Occipital lobe (tissue), 2 donors: ENCODE results near the gene DPF3. TPM values are rescaled to one million over a fixed set of nuclear protein-coding genes. Genes with fewer than 3 reads are reported as not detected.

Experiments used
- DNase-seq: peaks from one replicate; lab custom pipeline; 2025; lab: John Stamatoyannopoulos, UW
- total RNA-seq: library from RNA; depleted of rRNA; stranded (reverse); fragments of >200 nt; gene quantifications from one replicate; pipeline ENCODE4 v1.2.3, GENCODE V29; 2014

DPF3 gene
- total RNA-seq, 1 donor from 2014 or later = 5.3 TPM

DNA sequence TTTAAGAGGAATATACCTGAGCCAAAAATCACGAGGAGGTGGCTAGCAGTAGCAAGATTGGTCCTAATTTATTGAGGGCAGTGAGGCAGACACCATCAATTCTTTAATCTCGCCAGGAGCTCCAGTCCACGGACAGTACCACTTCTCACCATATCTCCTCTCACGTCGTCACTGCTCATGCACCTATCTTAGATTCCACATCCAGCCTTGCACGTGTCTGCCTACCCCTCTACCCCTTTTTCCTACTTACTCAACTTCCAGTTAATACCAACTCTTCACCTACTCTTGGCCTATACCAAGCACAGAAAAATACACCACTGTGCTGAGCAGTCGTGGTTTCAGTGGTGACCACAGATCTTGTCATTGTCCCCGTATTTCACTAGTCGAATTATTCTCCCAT is 246.1 kb downstream of the DPF3 start:
- no peak for DNase-seq

DNA sequence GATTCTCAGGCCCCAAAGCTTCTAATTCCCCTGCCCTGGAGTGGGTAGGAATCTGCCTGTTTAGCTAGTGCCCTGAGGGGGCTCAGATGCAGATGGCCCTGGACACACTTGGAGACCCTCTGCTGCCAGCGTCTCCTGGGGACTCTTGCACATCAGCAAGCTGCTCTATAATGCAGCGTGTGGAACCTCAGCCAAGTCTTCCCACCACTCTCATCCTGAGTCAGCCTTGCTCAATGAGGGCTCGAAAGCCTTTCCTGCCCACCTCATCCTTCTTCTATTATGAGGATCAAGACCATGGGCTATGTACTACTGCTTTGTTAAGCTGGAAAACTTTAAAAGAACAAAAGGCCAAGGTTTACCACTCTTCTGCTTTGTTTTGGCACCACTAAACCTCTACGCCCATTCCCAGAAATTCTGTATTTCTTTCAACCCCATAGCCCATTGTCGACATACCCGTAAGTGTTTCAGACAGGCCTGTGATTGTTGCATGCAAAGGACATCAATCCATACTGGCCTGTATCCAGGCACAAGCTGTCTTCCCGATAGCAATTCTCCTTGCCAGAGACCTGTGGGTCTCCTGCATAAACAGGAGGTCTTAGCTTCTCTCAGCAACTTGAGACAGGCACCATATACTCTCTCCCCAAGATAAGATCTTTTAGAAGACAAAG is 246.9 kb downstream of the DPF3 start:
- no peak for DNase-seq

DNA sequence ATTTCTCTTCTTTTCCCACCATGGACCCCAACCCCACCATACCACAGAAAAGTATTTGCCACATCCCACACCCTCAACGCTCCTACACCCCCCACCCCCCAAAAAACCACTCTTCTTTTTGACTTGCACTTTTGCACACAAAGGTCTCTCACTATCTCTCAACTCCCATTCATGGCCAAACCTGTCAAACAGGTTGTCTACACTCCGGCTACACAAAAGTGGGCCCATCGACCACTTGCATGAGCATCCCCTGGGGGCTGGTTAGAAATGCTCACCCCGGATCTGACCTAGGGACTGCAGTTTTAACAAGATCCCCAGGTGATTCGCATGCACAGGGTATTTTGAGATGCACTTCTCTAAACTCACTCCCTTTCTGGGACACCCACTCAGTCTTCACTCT is 248.2 kb downstream of the DPF3 start:
- no peak for DNase-seq

DNA sequence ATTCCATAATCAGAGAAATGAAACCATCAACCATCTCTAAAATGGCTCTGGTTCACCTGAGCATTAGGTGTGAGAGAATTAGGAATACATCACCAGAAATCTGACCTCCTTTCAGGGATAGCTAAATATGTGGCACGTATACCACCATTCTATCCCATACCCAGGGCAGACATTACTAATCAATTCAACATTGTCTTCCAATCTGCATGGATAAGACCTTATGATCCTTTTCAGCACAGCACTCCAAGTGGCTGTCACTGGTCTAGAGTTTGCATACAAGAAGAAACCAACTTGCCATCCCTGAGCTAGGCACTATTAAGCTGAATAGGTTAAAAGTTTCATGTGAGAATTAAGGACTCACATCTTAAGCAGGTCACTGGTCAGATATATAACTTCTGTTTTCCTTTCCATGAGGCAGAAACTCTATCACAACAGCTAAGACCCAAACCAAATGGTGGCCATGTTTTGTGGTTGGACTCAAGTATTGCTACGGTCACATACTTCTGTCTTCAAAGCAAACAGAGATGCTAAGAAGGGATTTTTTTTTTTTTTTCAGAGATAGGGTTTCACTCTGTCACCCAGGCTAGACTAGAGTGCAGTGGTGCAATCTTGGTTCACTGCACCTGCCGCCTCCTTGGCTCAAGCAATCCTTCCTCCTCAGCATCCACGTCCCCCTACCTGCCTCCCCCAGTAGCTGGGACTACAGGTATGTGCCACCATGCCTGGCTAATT is 249.0 kb downstream of the DPF3 start:
- no peak for DNase-seq

DNA sequence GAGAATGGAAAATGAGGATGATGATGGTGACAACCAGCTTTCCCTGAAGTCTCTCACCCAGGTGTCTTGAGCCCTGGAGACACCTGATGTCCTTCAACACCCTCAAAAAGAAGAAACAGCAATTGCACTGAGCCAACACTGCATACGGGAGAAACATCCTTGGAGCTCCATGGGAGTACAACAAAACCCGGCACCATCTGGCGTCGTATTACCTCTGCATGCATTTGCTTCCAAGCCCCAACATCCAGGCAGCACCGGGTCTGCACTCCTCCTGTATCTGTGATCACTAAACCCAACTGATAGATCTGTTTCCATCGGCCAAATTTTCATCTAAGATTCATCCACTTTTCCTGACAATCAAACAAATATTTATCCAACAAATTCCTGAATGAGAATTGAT is 249.9 kb downstream of the DPF3 start:
- peak; percentile 37 for DNase-seq

DNA sequence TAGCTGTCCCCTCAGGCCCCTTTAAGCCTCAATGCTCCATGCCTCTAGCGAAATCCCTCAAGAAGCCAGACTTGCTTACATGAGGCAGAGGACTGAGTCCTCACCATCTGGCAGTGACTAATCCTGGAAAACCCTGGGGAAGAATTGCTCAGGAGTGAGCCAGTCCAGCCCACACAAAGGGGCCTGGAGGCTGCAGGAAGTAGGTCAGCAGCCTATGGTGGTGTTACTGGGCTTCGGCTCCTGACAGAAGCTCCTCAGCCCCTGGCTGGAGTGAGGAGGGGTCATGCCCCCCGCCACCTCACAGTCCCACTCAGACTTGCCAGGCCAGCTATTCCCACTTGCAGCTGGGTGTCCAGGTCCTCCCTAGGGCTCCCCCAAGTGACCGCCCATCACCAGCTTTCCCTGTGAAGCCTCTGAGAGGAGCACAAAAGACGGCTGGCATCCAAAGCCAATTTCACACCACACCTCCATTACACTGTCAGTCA is 250.5 kb downstream of the DPF3 start:
- DNase-seq = peak; percentile 82

DNA sequence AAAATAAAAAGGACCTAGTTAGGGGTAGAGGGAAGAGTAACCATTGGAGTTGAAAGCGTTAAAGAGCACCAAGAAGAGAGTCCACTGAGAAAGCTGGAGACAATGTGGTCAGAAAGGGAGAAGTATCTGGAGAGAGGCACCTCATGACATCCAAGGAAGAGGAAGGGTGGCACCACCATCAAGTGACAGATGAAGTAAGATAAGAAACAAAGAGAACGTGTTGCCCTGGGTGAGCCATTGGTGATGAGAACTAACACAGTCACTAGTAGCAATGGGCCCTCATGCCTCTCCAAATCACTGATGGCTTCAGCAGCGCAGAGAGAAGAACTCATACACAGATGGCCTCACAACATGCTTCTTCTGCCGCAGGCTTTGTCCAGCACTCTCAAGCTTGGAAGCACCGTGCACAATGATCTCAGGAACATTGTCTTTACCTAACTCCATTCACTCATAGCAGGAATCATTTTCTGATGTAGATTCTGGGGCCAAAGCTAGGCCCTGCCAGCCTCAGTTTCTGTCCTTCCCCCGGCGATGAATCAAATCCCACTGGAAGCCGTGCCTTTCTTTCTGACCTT is 252.9 kb downstream of the DPF3 start:
- DNase-seq = no peak

DNA sequence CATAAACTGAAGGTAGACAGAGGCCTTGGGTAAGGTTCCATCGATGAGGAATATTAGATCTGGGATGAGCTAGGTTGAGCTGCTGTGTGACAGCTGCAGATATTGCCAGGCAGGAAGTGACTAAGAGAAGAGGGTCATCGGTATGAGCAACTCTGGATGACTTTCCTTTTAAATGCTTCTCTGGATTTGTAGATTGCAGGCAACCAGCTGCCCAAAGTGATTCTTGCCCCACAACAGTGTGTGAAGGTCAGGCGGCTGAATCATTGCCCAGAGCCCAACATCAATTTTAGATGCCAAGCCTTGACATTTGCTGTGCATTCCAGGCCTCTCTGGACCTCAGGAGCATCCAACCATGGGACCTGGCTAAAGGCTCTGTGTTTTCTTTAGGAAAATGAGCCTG is 255.9 kb downstream of the DPF3 start:
- DNase-seq = no peak

DNA sequence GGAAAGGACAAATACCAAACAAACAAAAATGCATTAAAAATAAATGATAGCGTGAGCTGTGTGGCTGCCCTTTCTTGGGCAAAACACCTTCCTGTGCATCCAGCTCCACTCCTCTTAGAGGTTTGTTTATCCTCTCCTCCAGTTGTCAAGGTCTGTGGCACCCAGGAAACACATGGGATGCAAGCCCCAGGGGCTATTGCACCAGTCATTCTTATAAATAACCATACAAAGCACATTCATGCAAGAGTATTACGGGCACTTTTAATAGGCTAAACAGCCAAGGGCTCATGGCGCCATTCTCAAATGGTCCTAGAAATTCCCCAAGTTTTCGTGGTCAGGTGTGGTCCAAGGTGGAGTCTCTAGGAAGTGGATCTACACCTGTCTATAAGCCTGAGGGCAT is 257.0 kb downstream of the DPF3 start:
- DNase-seq = no peak

DNA sequence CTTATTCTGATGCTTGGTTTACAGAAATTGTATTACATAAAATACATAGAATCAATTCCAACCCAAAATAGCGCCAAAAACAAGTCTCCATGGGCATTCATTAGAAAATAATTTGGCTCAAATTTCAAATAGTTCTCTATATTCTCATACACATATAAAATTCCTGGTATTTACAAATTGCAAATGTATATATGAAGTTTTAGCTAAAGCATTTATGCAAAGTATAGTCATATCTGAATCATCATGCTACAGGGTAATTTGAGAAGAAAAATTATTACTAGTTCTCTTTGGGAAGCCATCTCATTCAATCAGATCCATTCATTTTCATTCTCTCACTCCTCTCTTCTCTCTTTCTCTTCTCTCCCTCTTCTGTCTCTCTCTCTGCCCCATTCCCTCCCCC is 257.8 kb downstream of the DPF3 start:
- DNase-seq = no peak

DNA sequence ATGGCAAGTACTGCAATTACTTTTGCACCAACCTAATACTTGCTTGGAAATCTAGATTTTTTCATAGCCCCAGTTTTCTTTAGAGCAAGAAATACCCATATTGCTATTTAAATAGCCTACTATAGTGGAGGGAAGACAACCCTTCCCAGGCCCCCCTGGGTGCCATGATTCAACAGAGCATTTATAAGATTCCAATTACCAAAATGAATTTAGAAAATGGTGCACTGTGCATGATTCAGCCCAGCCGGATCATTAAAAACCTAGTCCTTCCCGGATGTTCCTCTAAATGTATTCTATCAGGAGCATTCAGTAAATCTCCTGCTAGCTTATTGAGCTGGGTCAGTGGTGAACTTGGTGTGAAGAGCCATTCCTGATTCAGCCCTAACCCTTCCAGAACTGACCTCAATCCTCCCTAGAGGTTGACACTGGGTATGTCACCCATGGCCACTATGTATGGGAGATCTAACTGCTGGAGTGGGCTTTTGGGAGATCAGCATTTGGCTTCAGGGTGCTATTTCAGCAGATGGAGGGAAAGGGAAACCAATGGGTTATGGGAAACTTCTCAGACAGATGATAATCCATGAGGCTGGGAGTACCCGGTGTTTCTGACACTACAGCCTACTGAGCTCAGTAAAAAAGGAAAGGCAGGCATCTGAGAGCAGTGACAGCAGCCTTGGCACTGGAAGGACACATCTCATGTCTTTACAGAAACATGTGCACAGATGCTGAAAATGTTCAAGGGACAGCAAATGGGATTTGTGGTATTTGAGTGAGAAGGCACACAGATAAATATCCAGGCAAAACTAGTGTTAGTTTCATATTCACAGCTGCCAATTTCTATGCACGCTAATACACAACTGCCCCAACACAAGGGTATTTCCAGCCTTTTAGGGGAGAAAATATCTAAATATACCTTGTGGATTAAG is 258.9 kb downstream of the DPF3 start:
- no peak for DNase-seq

DNA sequence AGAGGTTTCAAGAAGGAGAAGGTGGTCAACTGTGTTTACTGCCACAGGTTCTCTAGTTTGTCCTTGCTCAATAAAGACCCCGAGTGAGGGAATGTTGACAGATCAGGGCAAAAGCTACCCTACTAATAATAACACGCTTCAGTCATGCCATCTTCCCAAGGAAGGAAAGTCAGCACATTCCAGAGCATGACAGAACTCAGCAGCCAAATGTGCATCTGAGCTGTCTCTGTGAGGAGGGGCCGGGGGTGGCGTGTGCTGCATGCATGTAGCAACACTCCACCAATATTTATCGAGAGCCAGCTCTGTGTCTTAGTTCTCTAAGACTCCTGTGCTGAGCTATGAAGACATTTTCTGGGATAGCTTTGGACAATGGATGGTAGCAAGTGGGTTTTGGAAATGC is 260.4 kb downstream of the DPF3 start:
- no peak for DNase-seq

DNA sequence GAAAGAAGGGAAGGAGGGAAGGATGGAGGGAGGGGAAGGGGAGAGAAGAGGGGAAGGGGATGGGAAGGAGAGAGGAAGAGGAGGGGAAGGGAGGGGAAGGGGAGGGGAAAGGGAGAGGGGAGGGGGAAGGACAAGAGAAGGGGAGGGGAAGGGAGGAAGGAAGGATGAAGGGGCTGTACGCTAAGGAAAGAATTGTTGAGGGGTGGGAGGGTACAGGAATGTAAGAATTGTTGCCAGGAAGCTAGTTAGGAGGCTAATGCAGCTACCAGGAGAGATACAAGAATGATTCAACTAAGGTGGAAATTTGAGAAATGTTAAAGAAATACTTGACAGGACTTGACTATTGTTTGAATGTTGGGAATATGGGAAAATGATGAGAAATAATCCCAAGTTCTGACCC is 261.2 kb downstream of the DPF3 start:
- DNase-seq = no peak

DNA sequence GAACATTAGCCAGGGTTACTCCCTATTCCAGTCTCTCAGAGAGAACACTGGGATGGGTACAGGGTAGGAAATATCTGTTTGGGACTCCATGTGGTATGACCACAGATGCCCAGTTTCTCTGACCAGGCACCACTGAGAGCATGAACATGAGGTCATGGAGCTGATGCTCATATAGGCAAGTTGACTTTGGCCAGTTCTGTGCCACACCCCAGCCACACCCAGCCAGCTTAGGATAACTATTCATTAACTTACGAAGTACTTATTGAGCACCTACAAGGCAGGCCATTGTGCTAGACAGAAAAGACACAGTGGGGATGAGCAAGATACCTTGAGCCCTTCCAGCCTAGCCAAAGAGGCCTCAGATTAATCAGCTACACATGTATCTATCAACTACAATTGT is 262.5 kb downstream of the DPF3 start:
- no peak for DNase-seq

DNA sequence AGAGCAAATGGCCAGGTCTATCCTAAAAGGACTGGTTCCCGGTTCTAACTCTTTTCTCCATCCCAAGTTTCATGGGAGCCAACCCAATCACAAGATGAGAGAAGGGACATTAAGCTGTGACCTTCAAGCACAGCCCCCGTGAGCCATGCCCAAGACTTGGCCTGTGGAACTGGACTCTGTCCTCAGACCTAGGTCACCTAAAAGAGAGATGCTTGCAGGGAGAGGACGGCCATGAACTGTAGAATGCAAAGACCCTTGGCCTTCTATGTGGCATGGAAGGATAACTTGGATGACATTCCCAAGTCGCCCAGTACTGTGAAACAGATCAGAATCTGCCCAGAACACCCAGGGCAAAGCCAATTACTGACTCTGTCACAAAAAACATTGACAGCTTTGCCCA is 263.5 kb downstream of the DPF3 start:
- no peak for DNase-seq

DNA sequence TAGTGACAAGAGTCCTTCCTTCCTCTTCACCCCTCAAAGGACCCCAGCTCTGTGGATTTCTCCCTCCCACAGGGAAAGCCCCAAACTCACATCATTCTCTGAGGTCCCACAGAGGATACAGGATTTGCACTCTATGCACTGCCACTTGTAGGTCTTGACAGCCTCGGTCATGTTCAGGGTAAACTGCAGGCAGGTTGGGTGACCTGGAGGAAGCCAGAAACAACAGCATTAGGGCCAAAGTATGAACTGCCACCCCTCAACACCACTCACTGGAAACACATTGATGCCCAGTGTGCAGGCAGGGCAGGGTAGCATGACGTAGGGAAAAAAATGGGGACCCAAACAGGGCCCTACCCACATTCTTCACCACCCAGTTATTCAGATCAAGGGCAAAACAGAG is 264.4 kb downstream of the DPF3 start:
- DNase-seq = no peak

DNA sequence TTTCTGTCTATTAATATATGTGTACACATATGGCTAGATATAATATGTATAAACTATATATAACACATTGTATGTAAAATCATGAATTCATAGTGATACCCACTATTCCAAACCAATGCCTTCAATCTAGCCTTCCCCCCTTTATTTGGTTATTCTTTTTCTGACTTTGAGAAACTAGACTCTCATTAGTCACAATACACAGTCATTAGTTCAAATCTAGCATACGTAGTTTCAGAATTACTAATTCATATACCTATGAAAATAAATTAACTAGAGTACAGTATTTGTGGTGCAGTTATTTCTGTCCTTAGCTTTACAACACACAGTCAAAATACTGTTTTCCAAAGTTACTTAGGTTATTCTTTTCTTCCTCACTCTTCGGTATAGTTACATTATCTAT is 268.2 kb downstream of the DPF3 start:
- DNase-seq = no peak

DNA sequence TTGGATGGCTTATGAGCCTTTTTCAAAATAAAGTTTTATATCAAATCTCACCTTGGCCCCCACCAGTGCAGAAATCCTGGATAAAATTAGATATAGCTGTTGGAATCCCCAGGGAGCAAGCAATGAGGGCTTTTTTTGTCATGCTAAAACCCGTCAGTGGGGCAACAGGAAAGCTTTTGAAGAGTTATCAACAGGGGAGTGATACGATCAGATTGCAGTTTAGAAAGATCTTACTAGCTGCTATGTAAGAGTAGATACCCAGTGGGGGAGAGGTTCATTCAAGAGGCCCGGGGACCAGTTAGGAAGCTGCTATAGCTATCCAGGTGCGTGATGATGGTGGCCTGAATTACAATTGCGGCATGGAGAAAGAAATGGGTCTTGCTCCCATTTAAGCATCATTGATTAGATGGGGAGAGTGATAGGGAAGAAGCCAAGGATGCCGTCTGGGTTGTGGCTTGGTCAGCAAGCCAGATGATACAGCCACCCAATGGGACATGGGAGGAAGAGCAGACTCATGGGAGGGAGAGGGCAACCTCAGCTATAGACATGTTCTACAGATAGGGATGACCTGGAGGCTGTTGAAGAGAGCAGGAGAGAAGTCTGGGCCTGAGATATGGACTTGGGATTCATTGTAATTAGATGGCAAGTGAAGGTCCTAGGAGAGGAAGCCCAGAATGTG is 272.4 kb downstream of the DPF3 start:
- DNase-seq = no peak

DNA sequence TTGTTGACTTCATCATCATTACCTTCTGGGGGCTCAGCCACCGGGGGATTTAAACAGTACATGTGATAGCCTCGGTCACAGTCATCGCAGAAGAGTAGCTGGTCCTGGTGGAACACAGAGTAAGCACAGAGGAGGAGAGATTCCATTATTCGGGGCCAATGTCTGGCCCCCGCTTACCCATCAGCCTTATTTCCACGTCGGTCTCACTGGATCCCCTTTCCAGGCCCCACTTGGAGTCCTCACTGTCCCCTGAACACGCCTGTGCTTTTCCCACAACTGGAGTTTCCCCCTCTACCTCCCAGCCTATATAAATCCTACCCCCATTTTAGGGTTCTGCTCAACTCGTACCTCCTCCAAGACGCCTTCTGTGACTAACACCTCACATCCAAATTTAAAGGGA is 274.0 kb downstream of the DPF3 start:
- no peak for DNase-seq

DNA sequence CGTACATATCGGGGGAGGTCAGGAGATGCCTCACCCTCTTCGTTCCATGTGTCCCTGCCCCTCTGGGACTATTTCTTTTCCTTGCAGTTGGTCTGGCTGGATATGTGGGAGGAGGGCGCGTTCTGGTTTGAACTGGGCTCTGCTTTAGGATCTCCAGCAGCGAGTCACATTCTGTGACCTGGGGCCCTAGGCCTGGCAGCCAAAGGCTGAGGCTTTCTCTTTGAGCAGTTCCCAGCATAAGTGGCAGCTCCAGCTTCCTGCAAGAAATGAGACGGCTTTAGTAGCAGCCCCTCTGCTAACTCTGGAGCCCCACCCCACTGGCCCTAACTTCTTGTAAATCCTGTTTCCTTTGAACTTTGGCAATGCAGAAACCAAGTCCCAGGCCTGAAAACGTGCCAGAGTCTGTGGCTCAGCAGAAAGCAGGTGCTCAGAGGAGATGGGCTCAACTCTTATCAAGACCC is 274.8 kb downstream of the DPF3 start:
- DNase-seq = no peak

DNA sequence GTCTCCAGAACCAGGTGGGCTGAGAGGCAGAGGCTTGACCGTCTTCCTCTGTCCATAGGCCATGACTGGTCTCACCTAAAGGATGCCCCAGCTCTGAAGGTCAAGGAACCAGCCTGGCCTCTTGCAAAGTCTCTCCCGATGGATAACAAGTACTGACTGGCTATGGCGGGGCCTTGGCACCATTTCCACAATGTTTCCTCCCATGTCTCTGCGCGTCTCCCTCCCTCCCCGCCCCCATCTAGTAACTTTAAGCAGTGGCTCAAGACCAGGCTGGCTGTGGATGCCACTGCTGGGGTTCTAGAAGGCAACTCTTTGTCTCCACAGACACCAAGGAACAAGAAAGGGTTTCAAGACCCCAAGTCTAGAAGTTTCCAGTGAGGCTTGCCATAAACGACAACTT is 275.5 kb downstream of the DPF3 start:
- DNase-seq = no peak
